Breast epithelium (tissue), 3 donors: ENCODE data around the gene SLIT1.

Source experiments
- POLR2A ChIP-seq: fragments of 450-650 bp; IDR thresholded peaks from one replicate; pipeline ENCODE4 v1.6.1; 2016; ENCODE audit warnings: antibody characterized with exemption, mild to moderate bottlenecking, moderate library complexity
- TF ChIP-seq, protein P1 (sequence below), 3 donors: fragments of 450-650 bp; IDR thresholded peaks; one replicate each; pipeline ENCODE4 v1.5.1; 2016 to 2017; ENCODE audit warnings: antibody characterized with exemption in 3 of 3, mild to moderate bottlenecking in 3 of 3, moderate library complexity in 3 of 3

DNA sequence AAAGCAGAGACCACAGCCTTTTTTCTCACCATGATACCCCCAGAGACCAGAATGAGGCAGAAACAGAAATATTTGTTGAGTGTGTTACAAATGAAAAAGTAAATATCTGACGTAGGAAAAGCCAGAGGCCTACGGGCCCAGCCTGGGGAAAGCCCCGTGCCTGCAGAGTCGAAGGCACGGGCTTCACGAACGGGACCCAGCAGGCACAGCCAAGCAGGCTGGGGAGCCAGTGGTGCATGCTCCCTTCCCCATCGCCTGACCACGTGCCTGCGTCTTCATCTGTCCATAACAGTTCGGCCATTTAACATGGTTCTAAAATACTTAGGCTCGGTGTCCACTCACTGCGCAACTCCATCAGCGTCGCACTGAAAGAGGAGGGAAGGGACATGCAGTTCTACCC is 50.8 kb downstream of the SLIT1 start:
- no peak for TF ChIP-seq POLR2A
- TF ChIP-seq, protein P1, sequence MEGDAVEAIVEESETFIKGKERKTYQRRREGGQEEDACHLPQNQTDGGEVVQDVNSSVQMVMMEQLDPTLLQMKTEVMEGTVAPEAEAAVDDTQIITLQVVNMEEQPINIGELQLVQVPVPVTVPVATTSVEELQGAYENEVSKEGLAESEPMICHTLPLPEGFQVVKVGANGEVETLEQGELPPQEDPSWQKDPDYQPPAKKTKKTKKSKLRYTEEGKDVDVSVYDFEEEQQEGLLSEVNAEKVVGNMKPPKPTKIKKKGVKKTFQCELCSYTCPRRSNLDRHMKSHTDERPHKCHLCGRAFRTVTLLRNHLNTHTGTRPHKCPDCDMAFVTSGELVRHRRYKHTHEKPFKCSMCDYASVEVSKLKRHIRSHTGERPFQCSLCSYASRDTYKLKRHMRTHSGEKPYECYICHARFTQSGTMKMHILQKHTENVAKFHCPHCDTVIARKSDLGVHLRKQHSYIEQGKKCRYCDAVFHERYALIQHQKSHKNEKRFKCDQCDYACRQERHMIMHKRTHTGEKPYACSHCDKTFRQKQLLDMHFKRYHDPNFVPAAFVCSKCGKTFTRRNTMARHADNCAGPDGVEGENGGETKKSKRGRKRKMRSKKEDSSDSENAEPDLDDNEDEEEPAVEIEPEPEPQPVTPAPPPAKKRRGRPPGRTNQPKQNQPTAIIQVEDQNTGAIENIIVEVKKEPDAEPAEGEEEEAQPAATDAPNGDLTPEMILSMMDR (IDR thresholded peaks at IDR 0.05): no peak
